GM13976 (cell line): Measurements from ENCODE around the gene LRIG1.
A peak's percentile ranks its signal among the peaks of the same experiment; 100 is the strongest.

Source experiments
- DNase-seq: peaks from one replicate; pipeline ENCODE4 v3.0.0; 2012; ENCODE audit warnings: low spot score
- CTCF ChIP-seq: IDR thresholded peaks from 2 replicates; pipeline ENCODE4 v1.5.1; 2012; ENCODE audit warnings: borderline replicate concordance, mild to moderate bottlenecking; ENCODE audit not compliant: insufficient read depth; ENCODE audit errors: extremely low read depth, missing control alignments, control extremely low read depth
- in situ Hi-C: fragments of 300-500 bp; cut with MboI; formaldehyde crosslinking; loops from one replicate; pipeline ENCODE4 v1.12.0; 2022; ENCODE audit warnings: low sequenced_read_pairs, mixed read lengths, inconsistent platforms; ENCODE audit not compliant: unreplicated experiment

LRIG1 gene

GRCh38 chr3:66381626-66382025 is 119.2 kb downstream of the LRIG1 start:
- in situ Hi-C loops, result no loop called here
- TF ChIP-seq CTCF, result no peak
- no peak for DNase-seq

DNA sequence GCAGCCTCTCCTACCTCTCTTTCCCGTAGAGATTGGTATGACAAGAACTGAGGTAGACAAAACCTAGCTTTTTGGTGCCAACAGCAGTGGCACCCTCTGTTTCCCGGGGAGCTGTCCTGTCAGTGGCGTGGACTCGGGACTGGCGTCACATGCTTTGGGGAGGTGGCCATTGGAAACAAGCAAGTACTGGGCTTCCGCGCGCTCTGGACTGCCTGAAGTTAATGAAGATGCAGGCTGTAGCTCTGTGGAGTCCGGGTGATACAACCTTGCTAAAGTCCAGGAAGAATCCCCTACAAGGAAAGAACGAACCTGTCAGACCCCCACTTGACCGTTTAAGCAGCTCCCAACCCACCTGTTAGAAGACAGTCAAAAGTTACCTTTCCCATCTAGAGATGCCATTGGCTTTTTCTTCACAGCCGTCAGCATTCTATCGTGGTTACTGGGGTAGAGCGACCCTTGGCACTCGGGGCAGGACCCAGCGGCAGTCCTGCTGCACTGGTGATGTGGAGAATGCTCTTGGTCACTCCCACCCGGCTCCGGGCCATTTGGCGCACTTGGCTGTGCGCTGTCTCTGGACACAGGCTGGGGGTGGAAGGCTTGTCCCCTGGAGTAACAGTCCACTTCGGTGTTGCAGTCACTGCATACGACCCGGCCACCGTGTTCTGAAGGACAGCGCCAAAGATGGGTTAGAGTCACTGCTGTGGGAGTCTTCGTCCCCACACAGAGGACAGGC is 120.5 kb downstream of the LRIG1 start:
- TF ChIP-seq CTCF, result no peak
- no peak for DNase-seq
- in situ Hi-C loops, result no loop called here

GRCh38 chr3:66379565-66379964 is 121.3 kb downstream of the LRIG1 start:
- TF ChIP-seq CTCF, result no peak
- DNase-seq, result no peak
- in situ Hi-C loops, result no loop called here

- in situ Hi-C loops, result no loop called here
- TF ChIP-seq CTCF, result peak; percentile 22
- no peak for DNase-seq
These were observed 122.6 kb downstream of the LRIG1 start for GRCh38 chr3:66378256-66378655.

- in situ Hi-C loops, result no loop called here
- DNase-seq, result no peak
- TF ChIP-seq CTCF, result no peak
These were observed 123.0 kb downstream of the LRIG1 start for GRCh38 chr3:66377800-66378199.

DNA sequence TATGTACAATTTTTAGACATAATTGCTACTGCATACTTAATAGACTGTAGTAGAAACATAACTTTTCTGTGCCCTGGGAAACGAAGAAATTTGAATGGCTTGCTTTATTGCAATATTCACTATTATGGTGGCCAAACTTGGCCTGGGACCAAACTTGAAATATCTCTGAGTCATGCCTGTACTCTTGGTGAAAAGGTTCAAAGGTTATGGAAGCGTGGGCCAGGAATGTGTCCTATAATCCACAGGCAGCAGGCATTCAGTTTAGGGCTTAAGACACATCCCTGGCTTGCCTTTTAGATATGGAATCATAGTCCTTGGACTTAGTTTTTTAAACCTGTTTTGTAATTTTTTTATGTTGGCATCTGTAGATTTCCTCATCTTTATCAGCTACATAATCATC is 124.3 kb downstream of the LRIG1 start:
- TF ChIP-seq CTCF, result no peak
- in situ Hi-C loops, result no loop called here
- no peak for DNase-seq
